ENCODE results near the gene TEX264.

TEX264 gene

DNA sequence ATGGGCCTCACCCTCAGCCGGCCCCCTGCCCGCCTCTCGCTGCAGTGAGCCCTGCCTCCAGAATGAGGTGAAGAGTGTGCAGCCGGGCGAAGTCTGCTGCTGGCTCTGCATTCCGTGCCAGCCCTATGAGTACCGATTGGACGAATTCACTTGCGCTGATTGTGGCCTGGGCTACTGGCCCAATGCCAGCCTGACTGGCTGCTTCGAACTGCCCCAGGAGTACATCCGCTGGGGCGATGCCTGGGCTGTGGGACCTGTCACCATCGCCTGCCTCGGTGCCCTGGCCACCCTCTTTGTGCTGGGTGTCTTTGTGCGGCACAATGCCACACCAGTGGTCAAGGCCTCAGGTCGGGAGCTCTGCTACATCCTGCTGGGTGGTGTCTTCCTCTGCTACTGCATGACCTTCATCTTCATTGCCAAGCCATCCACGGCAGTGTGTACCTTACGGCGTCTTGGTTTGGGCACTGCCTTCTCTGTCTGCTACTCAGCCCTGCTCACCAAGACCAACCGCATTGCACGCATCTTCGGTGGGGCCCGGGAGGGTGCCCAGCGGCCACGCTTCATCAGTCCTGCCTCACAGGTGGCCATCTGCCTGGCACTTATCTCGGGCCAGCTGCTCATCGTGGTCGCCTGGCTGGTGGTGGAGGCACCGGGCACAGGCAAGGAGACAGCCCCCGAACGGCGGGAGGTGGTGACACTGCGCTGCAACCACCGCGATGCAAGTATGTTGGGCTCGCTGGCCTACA, 44.4 kb downstream of the TEX264 start:
- no peak for TF ChIP-seq SIN3A (IDR thresholded peaks at IDR 0.05; ENCODE audit: borderline replicate concordance, insufficient read depth, low read length)
- TF ChIP-seq TAF1 (IDR thresholded peaks at IDR 0.05; ENCODE audit: borderline replicate concordance, insufficient read depth, low read length): no peak
- TF ChIP-seq FOXP2 (optimal IDR thresholded peaks at IDR 0.05; ENCODE audit: borderline replicate concordance, extremely low read depth, extremely low read length, insufficient read depth): no peak
- TF ChIP-seq POLR2AphosphoS5 (IDR thresholded peaks at IDR 0.05; ENCODE audit: low read depth, low read length): no peak
- TF ChIP-seq REST (IDR thresholded peaks at IDR 0.05; ENCODE audit: insufficient read depth in 1 of 2, low read depth in 2 of 2, low read length in 2 of 2): no peak

GRCh38 chr3:51715977-51716294, 44.9 kb downstream of the TEX264 start:
- TF ChIP-seq POLR2AphosphoS5 (IDR thresholded peaks at IDR 0.05; ENCODE audit: low read depth, low read length) (no peak), TAF1 (IDR thresholded peaks at IDR 0.05; ENCODE audit: borderline replicate concordance, insufficient read depth, low read length) (no peak)

GRCh38 chr3:51716805-51717204, 45.8 kb downstream of the TEX264 start:
- TF ChIP-seq SIN3A (IDR thresholded peaks at IDR 0.05; ENCODE audit: borderline replicate concordance, insufficient read depth, low read length): no peak
- no peak for TF ChIP-seq TAF1 (IDR thresholded peaks at IDR 0.05; ENCODE audit: borderline replicate concordance, insufficient read depth, low read length)
- TF ChIP-seq REST (IDR thresholded peaks at IDR 0.05; ENCODE audit: insufficient read depth in 1 of 2, low read depth in 2 of 2, low read length in 2 of 2): no peak
- no peak for TF ChIP-seq POLR2AphosphoS5 (IDR thresholded peaks at IDR 0.05; ENCODE audit: low read depth, low read length)
- TF ChIP-seq FOXP2 (optimal IDR thresholded peaks at IDR 0.05; ENCODE audit: borderline replicate concordance, extremely low read depth, extremely low read length, insufficient read depth): no peak

GRCh38 chr3:51717446-51717845, 46.4 kb downstream of the TEX264 start:
- TF ChIP-seq POLR2AphosphoS5 (IDR thresholded peaks at IDR 0.05; ENCODE audit: low read depth, low read length) (no peak), REST (IDR thresholded peaks at IDR 0.05; ENCODE audit: insufficient read depth in 1 of 2, low read depth in 2 of 2, low read length in 2 of 2) (no peak), SIN3A (IDR thresholded peaks at IDR 0.05; ENCODE audit: borderline replicate concordance, insufficient read depth, low read length) (no peak)

DNA sequence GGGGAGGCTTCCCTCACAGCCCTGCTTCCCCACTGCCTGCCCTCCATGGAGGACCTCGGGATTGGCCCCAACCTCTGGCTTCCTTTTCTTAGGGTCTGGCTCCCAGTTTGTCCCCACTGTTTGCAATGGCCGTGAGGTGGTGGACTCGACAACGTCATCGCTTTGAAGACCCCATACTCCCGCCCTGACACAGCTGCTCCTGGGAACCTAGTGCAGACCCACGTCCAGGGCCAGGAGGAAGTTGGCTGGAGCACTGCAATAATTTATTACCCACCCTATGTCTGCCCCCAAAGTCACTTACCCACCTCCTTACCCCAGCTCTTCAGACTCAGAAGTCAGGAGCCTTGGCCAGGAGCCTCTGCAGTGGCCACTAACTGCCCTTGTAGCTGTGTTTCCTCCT, 46.9 kb downstream of the TEX264 start:
- no peak for TF ChIP-seq TAF1 (IDR thresholded peaks at IDR 0.05; ENCODE audit: borderline replicate concordance, insufficient read depth, low read length)
- no peak for TF ChIP-seq SIN3A (IDR thresholded peaks at IDR 0.05; ENCODE audit: borderline replicate concordance, insufficient read depth, low read length)
- no peak for TF ChIP-seq POLR2AphosphoS5 (IDR thresholded peaks at IDR 0.05; ENCODE audit: low read depth, low read length)
- no peak for TF ChIP-seq REST (IDR thresholded peaks at IDR 0.05; ENCODE audit: insufficient read depth in 1 of 2, low read depth in 2 of 2, low read length in 2 of 2)
- no peak for TF ChIP-seq FOXP2 (optimal IDR thresholded peaks at IDR 0.05; ENCODE audit: borderline replicate concordance, extremely low read depth, extremely low read length, insufficient read depth)
